Measurements from ENCODE around the gene ZNF579.

- TF ChIP-seq CTCF (conservative IDR thresholded peaks at IDR 0.05; ENCODE audit: low read depth, low read length) (no peak), EZH2 (IDR thresholded peaks at IDR 0.05; ENCODE audit: low read length, unreplicated experiment) (no peak), EZH2phosphoT487 (IDR thresholded peaks at IDR 0.05; ENCODE audit: borderline replicate concordance, low read length) (no peak)
Observed at GRCh38 chr19:55603581-55604292, 23.1 kb upstream of the ZNF579 start.
